D721Med (cell line): ENCODE measurements around the gene SYNGR3.

Experiments used
- DNase-seq: peaks from one replicate; pipeline ENCODE4 v3.0.0; 2011; ENCODE audit warnings: low spot score; ENCODE audit not compliant: insufficient read length
- FAIRE-seq: peaks from 2 replicates; lab custom pipeline; 2011; peaks lifted over from hg19 to GRCh38; lab: Jason Lieb, UNC
- CTCF ChIP-seq: IDR thresholded peaks from 2 replicates; pipeline ENCODE4 v1.5.1; 2012; ENCODE audit warnings: mild to moderate bottlenecking, control low read depth; ENCODE audit not compliant: insufficient read depth; ENCODE audit errors: missing control alignments

SYNGR3 gene

DNA sequence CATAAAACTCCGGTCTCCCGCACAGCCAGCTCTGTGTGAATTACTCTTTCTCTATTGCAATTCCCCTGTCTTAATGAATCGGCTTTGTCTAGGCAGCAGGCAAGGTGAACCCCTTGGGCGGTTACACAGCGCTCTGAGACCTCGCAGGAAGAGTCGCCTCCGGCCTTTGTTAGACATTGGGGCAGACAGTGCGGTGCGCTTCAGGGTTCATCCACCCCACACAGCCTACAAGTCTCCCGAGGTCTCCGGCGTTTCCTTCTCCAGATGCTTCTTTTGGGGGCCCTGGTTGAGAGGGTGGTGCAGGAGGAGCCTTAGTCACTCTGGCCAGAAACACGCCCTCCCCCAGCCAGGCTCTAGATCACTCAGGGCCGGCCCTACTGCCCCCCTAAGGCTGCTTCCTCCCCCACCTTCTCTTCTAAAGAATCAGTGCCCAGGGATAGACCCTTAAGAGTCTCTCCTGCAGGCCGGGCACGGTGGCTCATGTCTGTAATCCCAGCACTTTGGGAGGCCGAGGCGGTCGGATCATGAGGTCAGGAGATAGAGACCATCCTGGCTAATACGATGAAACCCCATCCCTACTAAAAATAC is 45.1 kb upstream of the SYNGR3 start:
- FAIRE-seq, result no peak
- TF ChIP-seq CTCF, result no peak
- DNase-seq, result no peak

GRCh38 chr16:1945559-1946391 is 44.0 kb upstream of the SYNGR3 start:
- no peak for TF ChIP-seq CTCF
- FAIRE-seq, result no peak
- no peak for DNase-seq

- FAIRE-seq (no peak), DNase-seq (no peak)
- no peak for TF ChIP-seq CTCF
These were observed 43.0 kb upstream of the SYNGR3 start for GRCh38 chr16:1946495-1947368.

GRCh38 chr16:1947369-1947670 is 42.5 kb upstream of the SYNGR3 start:
- no peak for FAIRE-seq
- no peak for DNase-seq
- no peak for TF ChIP-seq CTCF

DNA sequence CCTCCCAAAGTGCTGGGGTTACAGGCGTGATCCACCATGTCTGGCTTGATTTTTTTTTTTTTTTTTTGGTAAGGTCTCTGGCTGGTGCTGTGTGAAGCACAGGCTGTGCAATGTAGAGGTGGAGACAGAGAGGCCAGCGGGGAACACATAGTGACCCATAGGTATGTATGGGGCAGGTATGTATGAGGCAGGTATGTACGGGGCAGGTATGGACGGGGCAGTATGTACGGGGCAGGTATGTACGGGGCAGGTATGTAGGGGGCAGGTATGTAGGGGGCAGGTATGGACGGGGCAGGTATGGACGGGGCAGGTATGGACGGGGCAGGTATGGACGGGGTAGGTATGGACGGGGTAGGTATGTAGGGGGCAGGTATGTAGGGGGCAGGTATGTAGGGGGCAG is 40.3 kb upstream of the SYNGR3 start:
- no peak for TF ChIP-seq CTCF
- DNase-seq (no peak), FAIRE-seq (no peak)

DNA sequence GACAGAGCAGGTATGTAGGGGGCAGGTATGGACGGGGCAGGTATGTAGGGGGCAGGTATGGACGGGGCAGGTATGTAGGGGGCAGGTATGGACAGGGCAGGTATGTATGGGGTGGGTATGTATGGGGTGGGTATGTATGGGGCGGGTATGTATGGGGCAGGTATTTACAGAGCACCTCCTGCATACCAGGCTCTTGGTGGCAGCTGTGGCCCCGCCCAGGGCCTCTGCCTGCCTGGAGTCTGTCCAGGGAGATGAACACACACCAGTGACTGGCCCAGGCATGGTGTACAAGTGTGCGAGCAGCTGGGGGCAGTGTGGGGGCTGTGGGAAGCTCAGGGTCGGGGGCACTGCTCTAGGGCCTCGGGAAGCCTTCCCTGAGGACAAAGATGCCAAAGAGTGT is 39.7 kb upstream of the SYNGR3 start:
- DNase-seq (no peak), FAIRE-seq (no peak)
- no peak for TF ChIP-seq CTCF

DNA sequence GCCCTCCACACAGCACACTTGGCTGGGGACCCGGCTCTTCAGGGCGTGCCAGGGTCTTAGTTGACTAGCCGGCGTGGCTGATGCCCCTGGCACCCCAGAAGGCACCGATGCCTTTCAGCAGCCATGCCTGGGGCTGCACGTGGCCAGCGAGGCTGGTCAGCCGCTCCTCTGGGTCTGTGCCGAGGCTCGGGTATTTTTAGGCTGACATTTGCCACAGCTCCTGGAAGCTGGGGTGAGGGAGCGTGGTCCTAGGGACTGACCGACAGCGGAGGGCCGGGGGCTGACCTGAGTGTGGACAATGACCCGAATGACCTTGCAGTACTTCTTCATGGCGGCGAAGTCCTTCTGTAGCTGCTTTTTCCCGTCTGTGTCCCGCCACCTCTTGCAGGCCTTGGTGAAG is 39.2 kb upstream of the SYNGR3 start:
- TF ChIP-seq CTCF, result no peak
- FAIRE-seq (no peak), DNase-seq (no peak)
